Calu3 (cell line): ENCODE data around the gene BHLHE40. TPM values are rescaled to one million over a fixed set of nuclear protein-coding genes. Genes with fewer than 3 reads are reported as not detected.
A peak's percentile ranks its signal among the peaks of the same experiment; 100 is the strongest.

Source experiments
- BruUV-seq: library from RNA; stranded (reverse); fragments of 400-500 nt; replicated peaks from 2 replicates; lab custom pipeline; 2021; lab: Mats Ljungman, UMichigan
- CTCF ChIA-PET: fragments of 300-600 bp; sonication (Branson Sonifier 250); formaldehyde crosslinking; loops from one replicate; lab custom pipeline; 2022; ENCODE audit warnings: antibody characterized with exemption; lab: Charles Lee
- DNase-seq: peaks from one replicate; pipeline ENCODE4 v3.0.0; 2022
- H3K27ac Mint-ChIP-seq: one replicate; pipeline ENCODE4 v1.8.0; 2022; ENCODE audit warnings: mixed read lengths; ENCODE audit not compliant: unreplicated experiment
- H3K27me3 Mint-ChIP-seq: one replicate; pipeline ENCODE4 v1.8.0; 2022; ENCODE audit warnings: mixed read lengths; ENCODE audit not compliant: unreplicated experiment
- H3K36me3 Mint-ChIP-seq: one replicate; pipeline ENCODE4 v1.8.0; 2022; ENCODE audit warnings: mild to moderate bottlenecking, moderate library complexity, mixed read lengths; ENCODE audit not compliant: insufficient read depth, unreplicated experiment
- H3K4me1 Mint-ChIP-seq: one replicate; pipeline ENCODE4 v1.8.0; 2022; ENCODE audit warnings: mild to moderate bottlenecking, low read depth, mixed read lengths; ENCODE audit not compliant: unreplicated experiment
- H3K4me3 Mint-ChIP-seq: one replicate; pipeline ENCODE4 v1.8.0; 2022; ENCODE audit warnings: mild to moderate bottlenecking, low read depth, moderate library complexity, mixed read lengths; ENCODE audit not compliant: unreplicated experiment
- H3K9me3 Mint-ChIP-seq: one replicate; pipeline ENCODE4 v1.8.0; 2022; ENCODE audit warnings: low read depth, mixed read lengths; ENCODE audit not compliant: unreplicated experiment
- CTCF ChIP-seq: fragments of 200-600 bp; IDR thresholded peaks from one replicate; pipeline ENCODE4 v1.8.0; 2022; ENCODE audit warnings: antibody characterized with exemption; ENCODE audit not compliant: unreplicated experiment
- intact Hi-C: fragments of 100-400 bp; cut with micrococcal nuclease; formaldehyde crosslinking; loops from one replicate; pipeline ENCODE4 v1.10.0; 2022; ENCODE audit not compliant: unreplicated experiment
- total RNA-seq: library from RNA; stranded (reverse); gene quantifications from 2 replicates; pipeline ENCODE4 v1.2.3, GENCODE V29; 2022

The BHLHE40 gene
- total RNA-seq, 1 experiment from 2014 or later: 71.9 TPM

GRCh38 chr3:4977001-4977852, 2.0 kb upstream of the BHLHE40 start:
- Mint-ChIP-seq H3K4me1 (peaks cover 7% of the 10 kb centered on the region), H3K36me3 (peaks cover 59% of the 10 kb centered on the region), H3K9me3 (no peaks in the 10 kb centered on the region), H3K4me3 (peak overlapping the region; percentile 76), H3K27me3 (no peaks in the 10 kb centered on the region), H3K27ac (peak overlapping the region; percentile 96)
- intact Hi-C loops: loop anchor here (2.0 to 5.0 kb wide), 3 partner anchors 70 to 240 kb away; no protein-coding TSS in a partner anchor
- CTCF ChIA-PET: interaction anchor here (0.5 to 2.7 kb wide), 14 partner anchors 8 to 1249 kb away, joined by 3 to 44 read pairs (median 4); no protein-coding TSS in a partner anchor
- no TSS peak for BruUV-seq
- DNase-seq: peak; percentile 68
- TF ChIP-seq CTCF: no peak

- peak overlapping the region; percentile 96 for H3K27ac Mint-ChIP-seq
- H3K27me3 Mint-ChIP-seq: no peaks in the 10 kb centered on the region
- H3K4me3 Mint-ChIP-seq: peak overlapping the region; percentile 76
- peaks cover 7% of the 10 kb centered on the region for H3K4me1 Mint-ChIP-seq
- TSS peak; percentile 75 for BruUV-seq
- peaks cover 65% of the 10 kb centered on the region for H3K36me3 Mint-ChIP-seq
- CTCF ChIA-PET: interaction anchor here (0.6 to 2.7 kb wide), 9 partner anchors 15 to 266 kb away, joined by 3 to 44 read pairs (median 4); no protein-coding TSS in a partner anchor
- no peaks in the 10 kb centered on the region for H3K9me3 Mint-ChIP-seq
- no peak for DNase-seq
- no peak for TF ChIP-seq CTCF
- intact Hi-C loops: loop anchor here (2.0 to 5.0 kb wide), 4 partner anchors 71 to 241 kb away; no protein-coding TSS in a partner anchor
Observed at GRCh38 chr3:4977853-4978203, 1.4 kb upstream of the BHLHE40 start.

- no TSS peak for BruUV-seq
- intact Hi-C loops: loop anchor here (2.0 to 5.0 kb wide), 2 partner anchors 228 to 241 kb away; no protein-coding TSS in a partner anchor
- Mint-ChIP-seq H3K4me1 (peaks cover 12% of the 10 kb centered on the region), H3K27me3 (no peaks in the 10 kb centered on the region), H3K36me3 (peaks cover 71% of the 10 kb centered on the region), H3K27ac (peak overlapping the region; percentile 96), H3K9me3 (no peaks in the 10 kb centered on the region), H3K4me3 (peak overlapping the region; percentile 76)
- peak; percentile 98 for DNase-seq
- TF ChIP-seq CTCF: no peak
- CTCF ChIA-PET: interaction anchor here (0.7 to 1.7 kb wide), 13 partner anchors 34 to 267 kb away, joined by 3 to 8 read pairs (median 3); no protein-coding TSS in a partner anchor
Observed at GRCh38 chr3:4978204-4978965, 852 bp upstream of the BHLHE40 start.

- H3K27me3 Mint-ChIP-seq: no peaks in the 10 kb centered on the region
- no peak for TF ChIP-seq CTCF
- peak overlapping the region; percentile 76 for H3K4me3 Mint-ChIP-seq
- no peaks in the 10 kb centered on the region for H3K9me3 Mint-ChIP-seq
- intact Hi-C loops: loop anchor here (2.0 to 5.0 kb wide), 2 partner anchors 228 to 242 kb away; no protein-coding TSS in a partner anchor
- H3K4me1 Mint-ChIP-seq: peaks cover 18% of the 10 kb centered on the region
- peaks cover 77% of the 10 kb centered on the region for H3K36me3 Mint-ChIP-seq
- BruUV-seq: no TSS peak
- H3K27ac Mint-ChIP-seq: peak overlapping the region; percentile 96
- DNase-seq: peak; percentile 94
- CTCF ChIA-PET: interaction anchor here (0.7 to 1.7 kb wide), 14 partner anchors 16 to 267 kb away, joined by 3 to 8 read pairs (median 4); no protein-coding TSS in a partner anchor
Observed at GRCh38 chr3:4978966-4979427, 240 bp upstream of the BHLHE40 start.
